AG04449 (cell line): ENCODE measurements around the gene RASL11B.
A peak's percentile ranks its signal among the peaks of the same experiment; 100 is the strongest.

Experiments
- CTCF ChIA-PET: fragments of 350-600 bp; formaldehyde crosslinking; extraction: SDS; loops from one replicate; lab custom pipeline; 2021; ENCODE audit warnings: antibody characterized with exemption; lab: Yijun Ruan, JAX
- POLR2A ChIA-PET: fragments of 400-600, 350-600 bp; formaldehyde crosslinking; extraction: SDS; loops from one replicate; lab custom pipeline; 2020; ENCODE audit warnings: antibody characterized with exemption, inconsistent platforms; lab: Yijun Ruan, JAX
- DNase-seq: peaks from one replicate; pipeline ENCODE4 v3.0.0-alpha.2; 2010; ENCODE audit warnings: low read depth, low spot score
- H3K4me3 ChIP-seq: 2 replicates; pipeline ENCODE4 v1.5.1; 2011; ENCODE audit warnings: low read depth, mild to moderate bottlenecking, control low read depth, low read length
- TF ChIP-seq, protein P1 (sequence below): IDR thresholded peaks from one replicate; pipeline ENCODE4 v1.5.1; 2011; ENCODE audit warnings: mild to moderate bottlenecking, moderate library complexity, low read length, control low read depth, inconsistent platforms; ENCODE audit not compliant: insufficient read depth; ENCODE audit errors: missing control alignments

Gene RASL11B

DNA sequence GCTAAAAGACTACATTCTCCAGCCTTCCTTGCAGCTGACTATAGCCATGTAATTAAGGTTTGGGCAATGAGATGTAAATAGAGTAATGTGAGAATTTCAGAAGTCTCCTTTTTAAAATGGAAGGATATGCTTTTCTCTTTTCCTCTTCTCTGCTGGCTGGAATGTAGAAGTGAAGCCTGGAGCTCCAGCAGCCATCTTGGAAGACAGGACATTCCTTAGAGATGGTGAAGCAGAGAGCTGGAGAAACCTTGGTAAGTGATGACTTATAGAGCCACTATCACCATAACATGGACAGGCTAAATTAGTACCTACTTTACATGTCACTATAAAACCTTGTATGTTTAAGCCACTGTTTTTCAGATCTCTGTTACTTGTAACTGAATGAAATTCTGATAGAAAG lies 48.0 kb downstream of the RASL11B start:
- TF ChIP-seq, protein P1, sequence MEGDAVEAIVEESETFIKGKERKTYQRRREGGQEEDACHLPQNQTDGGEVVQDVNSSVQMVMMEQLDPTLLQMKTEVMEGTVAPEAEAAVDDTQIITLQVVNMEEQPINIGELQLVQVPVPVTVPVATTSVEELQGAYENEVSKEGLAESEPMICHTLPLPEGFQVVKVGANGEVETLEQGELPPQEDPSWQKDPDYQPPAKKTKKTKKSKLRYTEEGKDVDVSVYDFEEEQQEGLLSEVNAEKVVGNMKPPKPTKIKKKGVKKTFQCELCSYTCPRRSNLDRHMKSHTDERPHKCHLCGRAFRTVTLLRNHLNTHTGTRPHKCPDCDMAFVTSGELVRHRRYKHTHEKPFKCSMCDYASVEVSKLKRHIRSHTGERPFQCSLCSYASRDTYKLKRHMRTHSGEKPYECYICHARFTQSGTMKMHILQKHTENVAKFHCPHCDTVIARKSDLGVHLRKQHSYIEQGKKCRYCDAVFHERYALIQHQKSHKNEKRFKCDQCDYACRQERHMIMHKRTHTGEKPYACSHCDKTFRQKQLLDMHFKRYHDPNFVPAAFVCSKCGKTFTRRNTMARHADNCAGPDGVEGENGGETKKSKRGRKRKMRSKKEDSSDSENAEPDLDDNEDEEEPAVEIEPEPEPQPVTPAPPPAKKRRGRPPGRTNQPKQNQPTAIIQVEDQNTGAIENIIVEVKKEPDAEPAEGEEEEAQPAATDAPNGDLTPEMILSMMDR: no peak
- ChIA-PET POLR2A (no interaction called here), CTCF (interaction anchor here (0.7 to 2.6 kb wide), 7 partner anchors 13 to 333 kb away, joined by 3 to 8 read pairs (median 3); no protein-coding TSS in a partner anchor)
- no peak for DNase-seq
- H3K4me3 ChIP-seq: no peak overlapping the region

DNA sequence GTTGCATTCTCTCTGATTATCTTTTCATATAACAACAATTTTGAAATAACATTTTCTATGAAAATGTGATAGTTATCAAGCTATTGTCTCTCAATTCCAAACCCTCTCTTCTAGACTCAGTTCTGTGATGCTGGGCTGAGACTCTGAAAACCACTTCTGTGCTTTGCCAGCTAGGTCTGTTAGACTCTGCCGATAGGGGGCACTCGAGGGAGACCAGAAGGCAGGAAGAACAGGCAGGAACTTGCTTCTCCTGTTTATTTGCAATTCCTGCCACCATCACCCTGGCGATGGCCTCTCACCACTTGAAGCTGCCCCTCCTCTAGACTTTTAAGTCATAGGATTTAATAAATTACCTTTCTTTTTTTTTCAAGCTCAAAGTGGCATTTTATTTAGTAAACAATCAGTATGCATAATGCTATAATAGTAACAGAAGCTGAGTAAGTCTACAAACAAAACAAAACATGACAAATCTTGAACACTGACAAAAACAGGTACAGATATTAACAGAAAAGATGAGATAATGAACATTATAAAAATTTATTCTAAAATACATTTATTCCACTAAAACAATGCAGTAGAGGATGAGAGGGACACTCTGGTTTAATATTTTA lies 49.7 kb downstream of the RASL11B start:
- DNase-seq: no peak
- no peak overlapping the region for H3K4me3 ChIP-seq
- ChIA-PET POLR2A (no interaction called here), CTCF (interaction anchor here (0.7 to 2.6 kb wide), 22 partner anchors 8 to 367 kb away, joined by 3 to 11 read pairs (median 5); no protein-coding TSS in a partner anchor)
- TF ChIP-seq, protein P1: peak; percentile 65

DNA sequence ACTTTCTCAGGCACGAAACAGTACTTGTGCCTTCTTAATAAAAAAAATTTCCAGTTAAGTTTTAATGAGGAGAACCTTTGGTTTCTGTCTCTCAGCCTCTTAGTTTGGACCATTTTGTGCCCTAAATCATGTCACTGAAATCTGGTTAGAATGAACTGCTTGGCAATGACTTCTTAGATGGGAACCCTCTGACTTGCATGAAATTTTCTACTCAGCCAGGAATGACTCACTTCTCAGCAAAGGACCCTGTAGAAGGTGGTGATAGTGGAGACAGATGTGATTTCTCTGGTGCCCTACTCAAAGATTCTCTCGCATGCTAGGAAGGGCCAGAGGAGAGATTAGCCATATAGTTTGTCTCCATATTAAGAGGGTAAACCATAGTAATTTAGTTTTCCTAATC lies 50.5 kb downstream of the RASL11B start:
- POLR2A ChIA-PET: no interaction called here
- TF ChIP-seq, protein P1: no peak
- no peak for DNase-seq
- CTCF ChIA-PET: interaction anchor here (0.7 to 2.6 kb wide), 14 partner anchors 7 to 368 kb away, joined by 3 to 11 read pairs (median 6); no protein-coding TSS in a partner anchor
- H3K4me3 ChIP-seq: no peak overlapping the region

DNA sequence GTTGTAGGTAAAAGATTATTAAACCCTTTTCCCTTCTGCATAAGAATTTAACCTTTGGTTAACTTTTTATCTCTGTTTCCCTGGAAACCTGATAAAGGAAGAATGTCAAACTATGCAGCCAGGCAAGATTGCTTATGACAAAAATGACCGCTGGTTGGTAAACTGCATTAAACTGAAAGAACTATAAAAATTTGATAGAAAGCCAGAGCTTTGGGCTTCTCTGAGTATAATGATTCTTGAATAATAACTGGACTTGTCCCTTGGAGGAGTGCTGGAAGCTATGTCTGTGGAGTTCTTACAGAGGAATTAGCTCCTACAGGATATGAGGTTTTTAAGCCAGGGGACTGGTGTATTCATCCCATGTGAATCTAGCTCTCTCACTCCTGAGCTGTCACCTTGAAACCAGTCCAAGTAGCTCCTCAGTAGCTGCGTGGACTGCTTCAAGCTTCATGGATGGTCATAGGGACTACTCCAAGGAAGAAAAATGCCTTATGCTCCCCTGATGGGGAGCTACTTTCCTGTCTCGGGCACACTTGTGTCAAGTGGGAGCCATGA lies 52.0 kb downstream of the RASL11B start:
- DNase-seq: no peak
- POLR2A ChIA-PET: interaction anchor here (1.0 kb wide), 1 partner anchor 202 kb away, joined by 3 read pairs; no protein-coding TSS in a partner anchor
- no peak overlapping the region for H3K4me3 ChIP-seq
- CTCF ChIA-PET: interaction anchor here (1.0 to 1.9 kb wide), 6 partner anchors 10 to 1319 kb away, joined by 3 to 6 read pairs (median 3); no protein-coding TSS in a partner anchor
- TF ChIP-seq, protein P1: no peak

DNA sequence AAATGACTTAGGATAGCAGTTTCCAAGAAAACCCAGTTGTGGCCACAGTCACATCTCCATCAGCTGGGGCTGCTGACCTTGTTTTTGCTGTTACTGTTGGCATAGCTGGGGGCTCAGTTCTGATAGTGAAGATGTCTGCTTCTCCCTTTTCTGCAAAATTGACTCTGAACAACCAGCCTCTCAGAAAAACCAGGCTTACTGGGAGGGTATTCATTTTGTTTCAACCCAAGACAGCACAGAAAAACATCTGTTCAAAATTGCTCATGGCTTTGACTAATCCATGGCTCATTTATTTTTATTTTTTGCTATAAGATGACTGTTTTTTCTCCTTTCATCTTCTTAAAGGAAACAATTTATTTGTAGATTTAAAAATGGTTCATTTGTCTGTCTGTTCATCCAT lies 53.1 kb downstream of the RASL11B start:
- TF ChIP-seq, protein P1: no peak
- ChIA-PET POLR2A (no interaction called here), CTCF (interaction anchor here (1.2 to 2.2 kb wide), 3 partner anchors 21 to 1318 kb away, joined by 3 to 6 read pairs (median 6); no protein-coding TSS in a partner anchor)
- no peak overlapping the region for H3K4me3 ChIP-seq
- DNase-seq: no peak

DNA sequence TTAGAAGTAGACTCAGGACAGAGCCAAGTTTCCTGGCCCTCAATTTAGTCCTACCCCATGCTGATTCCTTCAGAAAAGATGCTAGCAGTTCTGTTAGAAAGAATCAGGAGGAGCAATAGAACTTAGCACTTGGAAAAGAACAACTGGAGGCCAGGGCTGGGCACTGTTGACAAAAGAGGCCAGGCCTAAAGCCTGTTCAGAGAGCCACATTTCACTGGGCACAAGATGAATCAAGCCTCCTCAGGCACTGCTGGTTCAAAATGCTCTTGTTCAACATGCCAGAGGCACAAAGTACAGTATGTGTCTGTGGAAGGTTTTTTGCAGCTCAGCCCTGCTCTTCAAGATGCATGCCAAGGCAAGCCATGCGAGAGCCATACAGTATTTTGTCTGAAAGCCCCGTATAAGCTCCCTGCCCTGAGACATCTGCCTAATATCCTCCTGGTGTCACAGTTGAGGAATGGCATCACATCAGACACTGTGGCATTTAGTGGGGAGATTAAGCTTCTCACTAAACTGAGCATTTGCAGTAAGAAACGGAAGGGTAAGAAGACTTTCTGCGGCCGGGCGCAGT lies 53.7 kb downstream of the RASL11B start:
- no peak for DNase-seq
- TF ChIP-seq, protein P1: no peak
- POLR2A ChIA-PET: no interaction called here
- CTCF ChIA-PET: interaction anchor here (2.2 kb wide), 1 partner anchor 370 kb away, joined by 6 read pairs; no protein-coding TSS in a partner anchor
- no peak overlapping the region for H3K4me3 ChIP-seq
